Measurements from ENCODE around the gene JAKMIP1.

The JAKMIP1 gene

GRCh38 chr4:6200011-6200921, at the start of gene JAKMIP1:
Gene JAKMIP1, minus strand, starts transcription at chr4:6200549. Its CDS starts 87,699 bp downstream, at chr4:6112850.
- DNase-seq = peak; percentile 15

- no peak for DNase-seq
Observed at GRCh38 chr4:6248394-6248793, 48.0 kb upstream of the JAKMIP1 start.

- DNase-seq = no peak
Observed at GRCh38 chr4:6246170-6246634, 45.9 kb upstream of the JAKMIP1 start.

GRCh38 chr4:6245246-6246169, 45.2 kb upstream of the JAKMIP1 start:
- DNase-seq = no peak

- no peak for DNase-seq
Observed at GRCh38 chr4:6242271-6243029, 42.1 kb upstream of the JAKMIP1 start.

- DNase-seq = no peak
Observed at GRCh38 chr4:6241062-6241845, 40.9 kb upstream of the JAKMIP1 start.

GRCh38 chr4:6239968-6240367, 39.6 kb upstream of the JAKMIP1 start:
- DNase-seq = no peak

GRCh38 chr4:6239486-6239885, 39.1 kb upstream of the JAKMIP1 start:
- no peak for DNase-seq

DNA sequence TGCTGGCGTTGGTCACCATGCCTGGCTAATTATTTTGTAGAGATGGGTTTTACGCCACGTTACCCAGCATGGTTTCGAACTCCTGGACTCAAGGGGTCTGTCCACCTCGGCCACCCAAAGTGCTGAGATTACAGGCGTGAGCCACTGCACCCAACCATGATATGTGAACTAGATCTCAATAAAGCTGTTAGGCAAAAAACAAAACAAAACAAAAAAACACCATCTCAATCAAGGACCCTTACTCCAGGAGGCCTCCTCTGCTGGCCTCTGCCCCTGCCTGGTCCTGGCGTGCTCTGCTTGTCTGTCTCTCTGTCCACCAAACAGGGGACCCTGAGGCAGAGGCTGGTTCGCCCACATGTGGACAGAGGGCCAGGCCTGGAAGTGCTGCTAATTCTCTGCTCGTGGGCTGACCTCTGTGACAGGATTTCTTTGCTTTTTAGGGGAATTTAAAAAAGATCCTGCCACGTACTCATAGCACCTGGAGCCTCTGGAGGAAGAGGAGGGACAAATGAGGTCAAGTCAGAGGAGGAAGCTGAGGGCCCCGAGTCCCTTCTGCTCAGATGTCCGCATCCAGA, 36.6 kb upstream of the JAKMIP1 start:
- DNase-seq = no peak

DNA sequence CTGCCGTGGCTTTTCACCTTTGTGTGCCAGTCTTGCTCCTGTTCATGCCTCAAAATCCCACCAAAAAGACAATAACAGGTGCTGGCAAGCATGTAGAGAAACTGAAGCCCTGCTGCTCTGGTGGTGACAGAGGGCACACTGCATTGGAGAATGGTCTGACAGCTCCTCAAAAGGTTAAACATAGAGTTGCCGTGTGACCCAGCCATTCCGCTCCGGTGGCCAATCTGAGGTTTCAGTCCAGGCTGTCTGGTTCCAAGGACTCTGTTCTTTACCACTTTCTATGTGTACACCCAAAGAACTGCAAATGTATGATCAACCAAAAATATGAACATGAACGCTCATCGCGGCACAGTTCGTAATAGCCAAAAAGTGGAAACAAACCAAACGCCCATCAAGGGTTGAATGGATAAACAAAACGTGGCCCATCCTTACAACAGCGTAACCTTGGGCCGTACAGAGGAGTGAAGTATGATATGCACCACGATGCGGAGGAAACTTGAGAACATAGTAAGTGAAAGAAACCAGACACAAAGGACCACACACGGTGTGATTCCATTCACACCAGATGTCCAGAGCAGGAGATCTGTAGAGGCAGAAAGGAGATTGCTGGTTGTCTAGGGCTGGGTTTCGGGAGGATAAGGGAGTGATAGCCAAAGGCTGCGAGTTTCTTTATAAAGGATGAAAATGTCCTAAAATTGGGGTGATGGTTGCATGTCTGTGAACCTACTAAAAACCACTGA, 35.7 kb upstream of the JAKMIP1 start:
- DNase-seq = no peak

DNA sequence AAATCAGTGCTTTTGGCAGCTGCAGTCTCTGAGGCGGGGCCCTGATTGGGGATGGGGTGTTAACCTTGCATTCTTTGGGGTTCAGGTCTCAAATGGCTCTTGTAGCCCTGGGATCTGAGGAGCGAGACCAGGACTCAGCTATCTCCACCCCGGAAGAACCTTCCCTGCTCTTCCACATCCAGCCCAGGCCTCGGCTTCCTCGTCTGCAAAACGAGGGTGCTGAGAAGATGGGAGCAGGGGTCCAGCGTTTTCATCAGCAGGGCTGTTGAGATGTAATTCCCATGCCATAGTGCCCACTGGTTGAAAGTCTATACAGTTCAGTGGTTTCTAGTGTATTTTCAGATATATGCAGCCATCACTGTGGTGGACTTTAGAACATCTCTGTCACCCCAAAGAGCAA, 34.7 kb upstream of the JAKMIP1 start:
- no peak for DNase-seq

GRCh38 chr4:6233929-6234328, 33.6 kb upstream of the JAKMIP1 start:
- DNase-seq = no peak

DNA sequence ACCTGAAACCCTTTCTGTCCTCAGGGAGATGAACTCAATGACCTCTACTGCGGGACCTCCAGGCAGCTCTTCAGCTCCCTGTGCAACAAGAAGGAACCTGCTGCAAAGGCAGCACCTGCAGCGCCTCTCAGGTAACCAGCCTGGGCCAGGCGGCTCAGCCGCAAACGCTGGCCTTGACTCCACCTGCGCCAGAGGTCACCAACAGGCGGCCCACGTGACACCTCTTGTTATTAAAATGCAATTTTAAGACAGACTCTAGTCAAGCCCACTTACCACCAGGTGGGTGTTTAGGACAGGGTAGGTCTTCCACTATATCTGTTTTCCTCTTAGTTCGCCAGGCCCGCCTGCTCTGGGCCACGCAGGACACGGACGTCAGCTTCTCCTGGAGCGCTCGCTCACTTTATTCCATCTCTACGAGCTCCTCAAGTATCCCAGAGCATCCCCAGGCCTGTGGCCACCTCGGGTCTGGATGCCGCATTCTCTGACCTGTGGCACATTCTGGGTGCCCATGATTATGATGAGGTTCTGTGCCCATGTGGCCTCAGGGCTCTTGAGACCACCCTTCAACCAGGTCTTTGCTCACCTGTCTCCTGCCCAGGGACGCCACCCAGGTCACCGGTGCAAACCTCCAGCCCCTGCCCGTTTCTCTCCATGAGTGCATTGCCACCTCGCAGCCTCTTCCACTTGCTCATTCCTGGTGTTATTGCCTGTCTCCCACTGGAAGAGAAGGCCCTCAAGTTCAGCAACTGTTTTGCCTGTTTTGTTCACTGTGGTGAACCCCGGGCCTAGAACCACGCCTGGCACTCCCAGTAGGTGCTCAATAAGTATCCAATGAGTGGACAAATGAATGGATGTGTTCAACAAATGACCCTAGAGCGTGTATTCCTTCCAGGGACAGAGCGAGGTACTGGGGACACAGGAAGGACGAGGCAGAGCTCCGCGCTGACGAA, 32.8 kb upstream of the JAKMIP1 start:
- no peak for DNase-seq

DNA sequence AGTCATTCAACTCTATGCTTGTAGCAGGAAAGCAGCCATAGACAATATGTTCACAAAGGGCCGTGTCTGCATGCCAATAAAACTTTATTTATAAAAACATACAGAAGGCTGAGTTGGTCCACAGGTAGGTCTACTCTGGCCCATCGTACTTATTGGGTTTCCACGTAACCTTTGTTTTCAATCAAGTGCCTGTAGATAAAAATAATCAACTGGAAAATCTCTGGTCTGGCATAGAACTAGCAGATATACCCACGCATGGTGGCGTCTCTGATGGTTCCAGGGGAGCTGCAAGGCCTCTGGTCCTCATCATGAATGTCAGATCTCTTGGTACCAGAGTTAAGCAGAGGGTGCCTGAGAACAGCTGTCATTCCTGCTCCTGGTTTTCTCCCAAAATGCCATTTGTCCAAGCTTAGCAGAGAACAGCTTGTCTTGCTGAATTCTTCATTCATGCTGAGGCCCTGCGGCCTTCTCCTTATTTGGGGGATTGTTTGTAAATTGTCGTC, 31.4 kb upstream of the JAKMIP1 start:
- no peak for DNase-seq

GRCh38 chr4:6230827-6231662, 30.7 kb upstream of the JAKMIP1 start:
- no peak for DNase-seq

DNA sequence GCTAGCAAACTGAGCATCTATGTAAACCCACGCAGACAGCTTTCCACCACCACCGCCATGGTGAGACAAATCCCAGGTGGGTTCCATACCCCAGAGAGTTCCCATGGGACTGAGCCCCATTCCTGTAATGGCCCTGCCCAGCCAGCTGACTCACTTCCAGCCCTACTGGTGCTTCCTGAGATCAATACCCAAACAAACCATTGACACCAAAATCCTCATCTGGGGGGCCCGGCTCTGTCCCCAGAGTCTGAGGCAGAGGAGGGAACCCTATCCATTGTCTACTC, 30.1 kb upstream of the JAKMIP1 start:
- no peak for DNase-seq

GRCh38 chr4:6229671-6230501, 29.5 kb upstream of the JAKMIP1 start:
- no peak for DNase-seq

DNA sequence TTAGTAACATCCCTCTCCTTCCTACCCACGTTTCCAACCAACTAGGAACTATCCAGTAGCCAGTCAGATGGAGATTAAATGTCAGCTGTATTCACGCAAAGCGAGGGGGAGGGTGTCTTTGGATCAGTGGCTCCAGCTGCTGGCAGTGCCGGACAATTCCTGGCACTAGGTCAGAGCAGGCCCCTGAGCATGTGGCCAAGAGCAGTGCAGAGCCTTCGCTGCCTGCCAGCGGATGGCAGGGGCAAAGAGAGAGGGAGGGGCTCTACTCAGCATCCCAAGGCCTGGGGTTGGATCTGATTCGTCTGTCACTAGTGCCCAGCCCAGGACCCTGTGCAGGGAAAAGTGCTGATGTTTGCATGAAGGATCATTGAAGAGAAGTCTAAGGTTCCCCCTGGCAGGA, 28.7 kb upstream of the JAKMIP1 start:
- no peak for DNase-seq
